ENCODE data around the gene PCDH18.

- TF ChIP-seq, protein P1, sequence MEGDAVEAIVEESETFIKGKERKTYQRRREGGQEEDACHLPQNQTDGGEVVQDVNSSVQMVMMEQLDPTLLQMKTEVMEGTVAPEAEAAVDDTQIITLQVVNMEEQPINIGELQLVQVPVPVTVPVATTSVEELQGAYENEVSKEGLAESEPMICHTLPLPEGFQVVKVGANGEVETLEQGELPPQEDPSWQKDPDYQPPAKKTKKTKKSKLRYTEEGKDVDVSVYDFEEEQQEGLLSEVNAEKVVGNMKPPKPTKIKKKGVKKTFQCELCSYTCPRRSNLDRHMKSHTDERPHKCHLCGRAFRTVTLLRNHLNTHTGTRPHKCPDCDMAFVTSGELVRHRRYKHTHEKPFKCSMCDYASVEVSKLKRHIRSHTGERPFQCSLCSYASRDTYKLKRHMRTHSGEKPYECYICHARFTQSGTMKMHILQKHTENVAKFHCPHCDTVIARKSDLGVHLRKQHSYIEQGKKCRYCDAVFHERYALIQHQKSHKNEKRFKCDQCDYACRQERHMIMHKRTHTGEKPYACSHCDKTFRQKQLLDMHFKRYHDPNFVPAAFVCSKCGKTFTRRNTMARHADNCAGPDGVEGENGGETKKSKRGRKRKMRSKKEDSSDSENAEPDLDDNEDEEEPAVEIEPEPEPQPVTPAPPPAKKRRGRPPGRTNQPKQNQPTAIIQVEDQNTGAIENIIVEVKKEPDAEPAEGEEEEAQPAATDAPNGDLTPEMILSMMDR (IDR thresholded peaks at IDR 0.05), result no peak
- no peak for TF ChIP-seq POLR2A (IDR thresholded peaks at IDR 0.05)
These were observed 2.1 kb downstream of the PCDH18 start for GRCh38 chr4:137530176-137530575.

Data from testis (tissue), 2 donors.